IPS-18c (cell line): ENCODE measurements around the gene CDH4.
"Not testable (repeated sequence)": the region's sequence is repeated elsewhere in the genome, so short reads cannot be mapped to it uniquely, and the experiment has no call there.

Experiments
- H3K4me3 ChIP-seq: 2 replicates; pipeline ENCODE4 v1.7.0; 2013; ENCODE audit warnings: low read depth, mild to moderate bottlenecking, low read length, moderate library complexity; ENCODE audit not compliant: insufficient read depth
- H3K9me3 ChIP-seq: one replicate; pipeline ENCODE4 v1.6.1; 2013; ENCODE audit warnings: mild to moderate bottlenecking, low read length, moderate library complexity; ENCODE audit not compliant: control insufficient read depth, insufficient read depth

Gene CDH4

DNA sequence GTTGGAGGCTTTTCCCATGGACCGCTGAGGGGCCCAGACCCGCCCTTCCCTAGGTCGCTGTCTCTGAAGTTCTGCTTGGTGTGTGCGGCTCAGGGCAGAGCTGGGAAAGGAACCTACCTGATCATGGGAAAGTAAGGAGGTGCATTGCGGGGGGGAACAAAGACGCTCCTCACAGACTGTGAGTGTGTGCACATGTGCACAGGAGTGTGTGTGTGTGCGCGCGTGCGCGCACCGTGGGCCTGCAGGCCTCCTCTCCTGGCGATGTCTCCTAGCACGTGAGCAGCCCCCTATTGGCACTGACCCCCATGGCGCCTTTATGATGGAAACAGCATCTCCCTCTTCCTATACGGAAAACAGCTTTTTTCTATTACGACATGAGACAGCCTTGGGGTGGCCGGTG, 589.5 kb downstream of the CDH4 start:
- no peaks in the 10 kb centered on the region for H3K9me3 ChIP-seq
- H3K4me3 ChIP-seq: no peak overlapping the region

DNA sequence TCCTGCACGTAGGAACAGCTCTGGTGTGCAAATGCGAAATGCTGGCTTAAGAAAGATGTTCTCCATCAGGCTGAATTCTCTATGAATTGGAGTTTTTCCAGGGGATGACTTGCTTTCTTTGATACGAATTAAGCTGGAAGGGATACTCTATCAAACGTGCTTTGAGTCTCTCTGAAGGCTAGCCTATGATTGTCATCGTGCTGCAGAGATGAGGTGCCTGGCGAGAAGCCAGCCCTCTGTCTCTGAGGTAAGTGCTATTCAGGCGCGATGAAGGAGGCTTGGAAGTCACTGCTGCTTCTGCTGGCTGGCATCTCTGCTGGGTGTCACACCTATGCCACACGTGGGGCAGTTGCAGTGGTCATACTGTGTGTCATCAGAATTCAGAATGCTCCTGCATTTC, 589.9 kb downstream of the CDH4 start:
- Histone ChIP-seq H3K9me3 (no peaks in the 10 kb centered on the region), H3K4me3 (no peak overlapping the region)

DNA sequence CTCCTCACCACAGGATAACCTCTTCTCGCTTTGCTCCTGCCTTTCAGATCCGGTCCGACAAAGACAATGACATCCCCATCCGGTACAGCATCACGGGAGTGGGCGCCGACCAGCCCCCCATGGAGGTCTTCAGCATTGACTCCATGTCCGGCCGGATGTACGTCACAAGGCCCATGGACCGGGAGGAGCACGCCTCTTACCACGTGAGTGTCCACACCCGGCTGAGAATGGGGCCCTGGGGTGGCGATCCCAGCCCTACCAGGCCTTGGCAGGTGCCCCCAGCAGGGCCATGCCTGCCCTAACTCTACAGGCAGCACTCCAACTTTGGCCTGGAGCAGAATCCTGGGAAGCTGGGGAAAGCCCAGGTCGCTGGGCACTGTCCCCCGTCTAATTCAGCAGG, 592.6 kb downstream of the CDH4 start:
- peaks cover 3% of the 10 kb centered on the region for H3K9me3 ChIP-seq

DNA sequence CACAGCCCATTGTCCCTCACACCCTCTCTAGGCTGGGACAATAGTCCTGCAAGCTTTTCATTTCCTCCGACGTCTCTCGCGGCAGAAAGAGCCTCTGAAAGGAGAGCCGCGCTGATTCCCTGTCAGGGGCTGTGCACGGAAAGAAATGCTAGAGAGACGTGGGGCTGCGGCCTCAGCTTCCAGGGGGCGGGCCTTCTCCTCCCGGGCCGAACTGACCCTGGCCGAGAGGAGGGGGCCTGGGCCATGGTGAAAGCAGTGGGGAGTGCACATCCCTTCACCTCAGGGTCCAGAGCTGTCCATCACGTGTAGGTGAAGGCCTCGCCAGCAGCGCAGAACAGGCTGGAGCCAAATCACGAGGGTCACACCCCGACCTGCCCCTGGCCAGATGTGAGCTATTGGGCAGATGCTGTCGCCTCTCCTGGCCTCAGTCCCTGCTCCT, 593.2 kb downstream of the CDH4 start:
- H3K9me3 ChIP-seq: peaks cover 3% of the 10 kb centered on the region

More for the DNA sequence above, 592.6 kb downstream of the CDH4 start:
- H3K4me3 ChIP-seq: no peak overlapping the region

DNA sequence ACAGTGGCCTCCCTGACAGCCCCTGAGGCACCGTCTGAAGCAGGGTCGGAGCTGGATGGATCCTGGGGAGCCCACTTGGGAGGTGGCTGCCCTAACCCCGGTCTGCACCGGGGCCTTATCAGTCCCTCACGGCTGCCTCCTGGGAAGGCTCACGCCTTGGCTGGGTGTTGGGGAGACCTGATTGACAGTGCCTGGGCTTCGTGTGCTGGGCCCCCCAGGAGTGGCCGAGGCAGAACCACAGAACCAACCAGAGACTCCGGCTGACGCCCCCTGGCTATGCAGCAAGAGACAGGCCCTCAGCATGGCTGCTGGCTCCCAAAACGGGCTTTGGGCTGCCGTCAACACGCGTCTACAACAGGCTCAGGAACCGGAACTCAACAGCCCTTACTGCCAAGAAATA, 594.0 kb downstream of the CDH4 start:
- Histone ChIP-seq H3K4me3 (no peak overlapping the region), H3K9me3 (peaks cover 3% of the 10 kb centered on the region)

More for the DNA sequence above, 593.2 kb downstream of the CDH4 start:
- no peak overlapping the region for H3K4me3 ChIP-seq

DNA sequence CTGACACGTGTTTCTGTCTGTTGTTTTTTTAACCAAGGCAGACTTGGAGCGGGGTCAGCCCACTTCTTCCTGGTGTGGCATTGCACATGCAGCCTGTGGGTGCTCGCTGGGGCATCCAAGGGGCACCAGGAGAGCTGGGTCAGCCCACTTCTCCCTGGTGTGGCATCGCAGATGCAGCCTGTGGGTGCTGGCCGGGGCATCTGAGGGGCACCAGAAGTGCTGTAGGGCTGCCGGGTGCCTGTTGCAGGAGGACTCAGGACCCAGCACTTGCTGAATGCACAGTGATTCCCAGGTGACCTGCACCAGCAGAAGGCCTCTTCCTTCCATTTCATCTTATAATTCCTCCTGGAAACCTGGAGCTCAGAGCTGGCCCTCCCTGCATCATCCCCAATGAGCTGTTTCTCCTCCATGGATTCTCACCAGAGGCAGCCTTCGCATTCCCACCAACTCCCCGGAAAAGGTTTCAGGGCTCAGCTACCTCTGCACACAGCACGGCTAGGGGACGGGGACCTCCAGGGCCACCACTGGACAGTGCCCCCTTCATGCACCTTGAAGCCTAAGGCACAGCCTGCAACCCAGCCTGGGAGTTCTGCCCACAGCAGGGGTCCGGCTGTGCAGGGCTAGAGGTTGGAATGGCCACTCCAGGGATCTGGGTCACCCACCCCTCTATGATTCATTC, 594.8 kb downstream of the CDH4 start:
- Histone ChIP-seq H3K9me3 (peaks cover 3% of the 10 kb centered on the region), H3K4me3 (no peak overlapping the region)

DNA sequence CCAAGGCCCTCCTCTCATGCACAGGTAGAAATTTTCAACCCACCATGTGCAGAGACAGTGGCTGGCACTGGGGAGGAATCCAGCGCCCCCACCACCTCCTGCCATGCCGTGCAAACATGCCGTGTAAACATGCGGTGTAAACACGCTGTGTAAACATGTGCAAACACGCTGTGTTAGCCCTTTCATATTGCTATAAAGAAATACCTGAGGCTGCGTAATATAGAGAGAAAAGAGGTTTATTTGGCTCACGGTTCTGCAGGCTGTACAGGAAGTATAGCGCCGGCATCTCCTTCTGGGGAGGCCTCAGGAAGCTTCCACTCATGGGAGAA, 595.3 kb downstream of the CDH4 start:
- peaks cover 3% of the 10 kb centered on the region for H3K9me3 ChIP-seq
- no peak overlapping the region for H3K4me3 ChIP-seq

DNA sequence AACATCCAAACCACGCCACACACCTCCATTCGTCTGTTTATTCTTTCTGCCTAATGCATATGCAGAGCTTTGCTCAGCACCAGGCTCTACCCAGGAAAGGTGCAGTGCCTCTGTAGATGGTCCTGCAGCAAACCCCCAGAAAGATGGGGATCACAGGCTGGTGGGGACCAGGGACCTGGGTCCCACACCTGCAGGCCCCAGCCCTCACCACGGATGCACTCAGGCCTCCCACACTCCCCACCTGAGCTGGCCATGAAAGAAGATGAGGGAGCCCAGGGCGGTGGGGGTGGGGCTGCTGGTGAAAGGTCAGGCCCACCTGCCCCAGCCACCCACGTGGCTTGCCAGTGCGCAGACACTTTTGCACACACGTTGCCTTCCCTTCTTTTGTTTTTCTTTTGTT, 595.9 kb downstream of the CDH4 start:
- H3K4me3 ChIP-seq: no peak overlapping the region
- H3K9me3 ChIP-seq: peaks cover 3% of the 10 kb centered on the region

DNA sequence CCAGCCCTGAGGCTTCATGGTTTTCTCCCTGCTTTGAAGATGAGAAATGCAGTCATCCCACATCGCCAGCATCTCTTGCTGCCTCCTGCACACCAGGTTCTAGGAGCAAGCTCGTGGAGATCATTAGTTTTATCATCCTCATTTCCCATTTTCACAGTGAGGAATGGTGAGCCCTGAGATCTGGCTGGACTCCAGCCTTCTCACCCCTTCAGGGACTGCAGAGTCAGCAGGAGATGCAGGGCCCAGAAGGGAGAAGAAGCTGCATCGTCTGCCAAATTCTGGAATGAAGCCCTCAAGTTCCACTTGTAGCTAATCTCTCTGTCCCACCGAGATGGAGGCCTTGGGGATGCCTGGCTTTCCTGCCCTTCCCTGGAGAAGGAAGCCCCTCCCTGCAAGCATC, 596.8 kb downstream of the CDH4 start:
- H3K9me3 ChIP-seq: peaks cover 3% of the 10 kb centered on the region
- H3K4me3 ChIP-seq: no peak overlapping the region

DNA sequence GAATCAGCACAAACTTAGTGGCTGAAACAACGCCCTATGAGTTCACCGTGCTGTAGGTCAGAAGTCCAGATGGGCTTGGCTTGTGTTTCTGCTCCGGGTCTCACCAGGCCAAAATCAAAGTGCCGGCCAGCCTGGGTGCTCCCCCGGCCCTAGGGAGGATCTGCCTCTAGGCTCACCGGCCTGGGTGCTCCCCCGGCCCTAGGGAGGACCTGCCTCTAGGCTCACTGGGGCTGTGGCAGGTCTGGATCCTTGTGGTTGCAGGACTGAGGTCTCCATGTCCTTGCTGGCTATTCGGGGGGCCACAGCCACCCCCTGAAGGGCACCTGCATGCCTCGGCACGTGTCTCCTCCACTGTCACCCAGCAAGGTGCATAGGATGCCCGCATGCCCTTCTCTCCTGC, 597.3 kb downstream of the CDH4 start:
- Histone ChIP-seq H3K4me3 (no peak overlapping the region), H3K9me3 (peaks cover 3% of the 10 kb centered on the region)

DNA sequence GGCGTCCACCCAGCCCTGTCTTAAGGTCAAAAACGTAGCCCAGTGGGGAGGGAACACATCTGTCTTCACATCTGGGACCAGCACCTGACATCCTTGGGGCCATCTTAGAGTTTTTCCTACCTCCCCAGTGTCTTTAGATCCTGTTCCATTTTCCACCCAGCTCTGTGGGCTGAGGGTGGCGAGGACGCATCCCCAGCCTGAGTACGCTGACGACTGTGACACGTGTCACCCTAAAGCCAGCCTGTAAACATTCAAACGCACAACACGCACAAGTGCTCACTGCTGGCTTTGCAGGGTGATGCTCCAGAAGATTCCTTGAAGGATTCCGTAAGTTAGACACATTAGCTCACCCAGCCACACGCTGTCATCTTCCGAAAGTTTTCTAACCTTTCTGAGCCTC, 597.8 kb downstream of the CDH4 start:
- H3K9me3 ChIP-seq: peaks cover 3% of the 10 kb centered on the region

DNA sequence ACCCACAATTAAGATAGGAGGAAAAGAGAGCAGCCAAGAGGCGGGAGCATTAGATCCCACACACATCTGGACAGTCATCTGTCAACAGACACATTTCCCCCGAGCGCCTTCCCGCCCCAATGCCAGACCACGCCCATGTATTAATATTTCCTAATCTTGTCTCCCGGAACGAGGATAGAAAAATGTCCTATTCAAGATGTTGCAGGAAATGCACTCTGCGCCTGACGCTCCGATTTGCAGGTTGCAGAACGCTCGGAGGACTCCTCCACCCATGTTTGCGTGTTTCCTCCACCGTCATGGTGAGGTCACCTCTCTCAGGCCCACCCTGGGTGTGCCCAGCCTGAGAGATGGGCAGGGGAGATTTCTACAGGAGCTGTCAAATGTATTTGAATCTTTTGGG, 598.4 kb downstream of the CDH4 start:
- Histone ChIP-seq H3K9me3 (peaks cover 3% of the 10 kb centered on the region), H3K4me3 (no peak overlapping the region)

More for the DNA sequence above, 597.8 kb downstream of the CDH4 start:
- H3K4me3 ChIP-seq: no peak overlapping the region

DNA sequence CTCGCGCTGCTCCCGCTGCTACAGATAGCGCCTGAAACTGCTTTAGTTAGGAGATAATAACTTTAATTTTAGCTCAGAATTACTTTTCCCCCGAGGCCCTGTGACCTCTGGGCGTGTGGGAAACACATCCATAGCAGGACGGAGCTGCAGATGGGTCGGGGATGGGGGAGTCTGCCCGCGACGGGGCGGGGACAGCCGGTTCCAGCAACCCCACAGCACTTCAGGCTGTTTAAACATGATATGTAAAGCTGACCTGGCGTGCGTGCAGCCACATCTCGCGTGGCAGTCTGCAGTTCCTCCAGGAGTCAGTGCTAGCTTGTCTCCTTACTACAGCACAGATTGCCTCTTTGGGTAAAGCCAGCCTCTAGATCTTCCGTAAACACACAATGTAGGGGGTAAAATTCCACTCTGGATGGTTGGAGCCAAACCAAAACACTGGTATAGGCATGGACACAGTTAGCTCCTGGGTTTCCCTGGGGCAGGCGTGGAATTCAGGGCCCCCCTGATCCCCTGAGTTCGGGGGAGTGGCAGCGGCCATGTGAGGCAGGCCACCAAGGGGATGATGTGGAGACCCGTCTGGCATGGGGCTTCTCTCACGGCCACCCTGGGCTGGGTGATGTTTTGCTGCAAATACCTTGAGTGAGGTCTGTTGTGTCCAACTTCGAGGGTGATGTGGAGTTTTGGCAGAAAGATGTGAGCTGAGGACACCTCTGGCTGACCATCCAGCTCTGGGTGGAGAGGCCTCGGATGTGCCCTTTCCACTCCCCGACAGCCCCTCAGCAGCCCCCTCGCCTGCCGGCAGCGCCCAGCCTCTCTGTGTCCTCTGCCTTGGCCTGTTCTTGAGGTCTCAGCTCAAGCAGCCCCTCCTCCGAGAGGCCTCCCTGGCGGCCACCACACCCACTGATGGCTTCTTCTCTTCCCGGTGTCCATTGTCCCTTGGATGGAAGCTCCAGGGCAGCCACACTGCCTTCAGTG, 599.2 kb downstream of the CDH4 start:
- Histone ChIP-seq H3K4me3 (no peak overlapping the region; the same call in 1 of the 2 replicates), H3K9me3 (peaks cover 5% of the 10 kb centered on the region)

DNA sequence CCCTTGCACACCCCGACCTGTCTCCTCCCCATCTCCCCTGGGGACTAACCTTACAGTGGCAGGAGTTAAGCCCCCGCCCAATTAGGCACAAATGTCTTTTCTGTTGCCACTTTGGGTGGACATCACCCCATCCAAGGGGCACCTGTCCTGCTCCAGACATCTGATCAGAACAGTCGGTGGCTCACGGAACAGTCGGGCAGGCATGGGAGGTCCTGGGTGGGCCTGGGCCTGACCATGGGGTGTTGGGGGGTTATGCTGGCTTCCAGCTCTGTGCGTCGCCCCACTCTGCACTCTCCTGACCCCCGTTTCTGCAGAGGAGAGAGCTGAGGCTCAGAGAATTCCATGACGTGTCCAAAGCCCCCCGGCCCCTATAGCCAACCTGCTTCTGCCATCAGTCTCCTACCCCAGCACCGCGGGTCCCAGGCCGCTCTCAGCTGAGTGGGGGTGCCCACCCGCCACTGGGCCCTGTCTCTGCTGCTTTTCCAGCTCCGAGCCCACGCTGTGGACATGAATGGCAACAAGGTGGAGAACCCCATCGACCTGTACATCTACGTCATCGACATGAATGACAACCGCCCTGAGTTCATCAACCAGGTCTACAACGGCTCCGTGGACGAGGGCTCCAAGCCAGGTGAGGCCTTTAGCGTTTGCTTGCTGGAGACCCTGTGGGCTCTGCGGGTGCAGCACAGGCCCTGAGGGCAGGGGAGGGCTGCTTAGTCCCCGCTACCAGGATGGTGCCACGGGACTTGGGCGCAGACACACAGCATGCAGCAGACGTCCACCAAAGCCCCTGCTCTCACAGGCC, 600.4 kb downstream of the CDH4 start:
- Histone ChIP-seq H3K9me3 (peaks cover 4% of the 10 kb centered on the region), H3K4me3 (no peak overlapping the region)

DNA sequence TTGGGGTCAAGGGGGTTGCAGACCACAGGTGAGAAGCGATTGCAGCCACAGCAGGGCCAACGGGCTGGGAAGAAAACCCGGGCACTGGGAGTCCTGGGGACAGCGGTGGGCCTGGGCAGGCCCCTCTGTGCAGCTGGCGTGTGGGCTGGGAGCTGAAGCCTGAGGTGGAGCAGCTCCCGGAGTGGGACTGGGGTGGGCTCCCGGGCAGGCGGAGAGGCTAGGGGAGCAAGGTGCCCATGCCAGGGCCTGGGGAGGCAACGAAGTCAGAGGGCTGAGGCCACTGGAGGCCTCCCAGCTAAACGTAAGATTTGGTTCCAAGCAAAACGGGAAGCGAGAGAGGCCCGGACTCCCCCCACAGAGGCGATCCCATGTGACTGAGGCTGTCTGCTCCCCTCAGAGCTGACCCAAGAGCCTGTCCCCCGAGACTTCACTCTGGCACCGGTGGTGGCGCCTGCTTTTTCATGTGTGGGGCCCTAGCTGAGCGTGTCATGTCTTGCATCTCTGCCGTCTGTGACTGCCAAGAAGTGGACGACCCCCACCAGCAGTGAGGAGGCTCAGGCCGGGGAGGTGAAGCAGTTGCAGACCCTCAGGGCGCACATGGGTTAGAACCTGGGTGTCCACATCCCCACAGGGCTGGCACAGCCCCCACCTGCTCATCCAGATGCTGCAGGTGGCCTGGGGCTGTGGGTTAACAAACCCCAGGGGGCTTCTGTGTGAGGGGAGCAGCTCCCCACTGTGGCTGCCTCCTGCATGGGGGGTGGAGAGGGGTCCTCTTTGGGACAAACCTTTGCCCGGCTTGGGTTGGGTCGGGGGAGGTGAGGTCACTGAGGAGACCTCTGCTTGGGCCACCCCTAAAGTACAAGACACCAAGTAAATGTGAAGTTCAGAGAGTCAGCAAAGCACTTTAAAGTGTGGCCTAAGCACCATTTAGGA, 601.3 kb downstream of the CDH4 start:
- Histone ChIP-seq H3K9me3 (peaks cover 2% of the 10 kb centered on the region), H3K4me3 (no peak overlapping the region)

DNA sequence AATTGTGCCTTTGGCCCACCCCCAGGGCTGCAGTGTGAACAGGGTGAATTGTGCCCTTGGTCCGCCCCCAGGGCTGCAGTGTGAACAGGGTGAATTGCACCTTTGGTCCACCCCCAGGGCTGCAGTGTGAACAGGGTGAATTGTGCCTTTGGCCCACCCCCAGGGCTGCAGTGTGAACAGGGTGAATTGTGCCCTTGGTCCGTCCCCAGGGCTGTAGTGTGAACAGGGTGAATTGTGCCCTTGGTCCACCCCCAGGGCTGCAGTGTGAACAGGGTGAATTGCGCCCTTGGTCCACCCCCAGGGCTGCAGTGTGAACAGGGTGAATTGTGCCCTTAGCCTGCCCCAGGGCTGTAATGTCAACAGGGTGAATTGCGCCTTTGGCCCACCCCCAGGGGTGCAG, 602.5 kb downstream of the CDH4 start:
- H3K9me3 ChIP-seq, H3K4me3 ChIP-seq: not testable (repeated sequence)

DNA sequence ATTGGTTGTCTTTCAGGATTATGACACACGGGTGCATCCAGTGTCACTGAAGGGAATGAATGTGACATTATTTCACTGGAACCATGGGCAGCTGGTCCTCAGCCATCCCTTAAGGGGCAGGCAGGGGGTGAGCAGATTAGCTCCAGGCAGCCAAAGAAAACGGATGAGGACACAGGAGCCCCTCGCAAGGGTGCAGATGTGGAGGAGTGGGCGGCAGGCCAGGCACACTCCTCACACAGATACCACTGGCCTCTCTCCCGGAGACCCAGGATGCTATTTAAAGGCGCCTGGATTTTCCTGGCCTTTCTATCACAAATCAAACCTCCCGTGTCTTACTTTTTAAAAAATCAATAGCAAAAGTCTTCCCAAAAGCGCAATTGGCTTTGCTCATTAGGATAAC, 603.2 kb downstream of the CDH4 start:
- Histone ChIP-seq H3K9me3 (peaks cover 2% of the 10 kb centered on the region), H3K4me3 (no peak overlapping the region)
